ENCODE results near the gene PSMB11. TPM values are rescaled to one million over a fixed set of nuclear protein-coding genes. Genes with fewer than 3 reads are reported as not detected.
"Not testable (repeated sequence)": the region's sequence is repeated elsewhere in the genome, so short reads cannot be mapped to it uniquely, and the experiment has no call there.

Gene PSMB11
- total RNA-seq, 1 donor from 2014 or later, result not detected

DNA sequence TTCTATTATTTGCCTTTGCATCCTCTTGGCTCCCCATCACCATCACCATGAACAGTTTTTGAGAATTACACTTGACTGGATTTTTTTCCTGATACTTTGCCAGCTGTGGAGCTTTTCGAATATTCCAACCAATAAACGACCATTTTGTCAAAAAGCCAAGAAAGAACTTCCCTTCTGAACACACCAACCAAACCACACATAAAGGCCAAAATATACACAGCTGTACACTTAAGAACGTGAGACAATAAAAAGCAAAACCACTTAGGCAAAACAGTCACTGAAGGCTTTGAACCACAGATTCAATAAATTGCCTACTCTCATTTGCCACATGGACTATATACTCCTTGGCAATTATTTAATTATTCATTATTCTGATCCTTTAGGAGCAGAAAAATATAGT, 33.2 kb upstream of the PSMB11 start:
- Histone ChIP-seq H3K9me3 (no peaks in the 10 kb centered on the region), H3K36me3 (no peaks in the 10 kb centered on the region), H3K4me1 (peaks cover 18% of the 10 kb centered on the region), H3K4me3 (no peak overlapping the region), H3K27me3 (no peaks in the 10 kb centered on the region), H3K27ac (peak overlapping the region; percentile 83)
- TF ChIP-seq, protein P1, sequence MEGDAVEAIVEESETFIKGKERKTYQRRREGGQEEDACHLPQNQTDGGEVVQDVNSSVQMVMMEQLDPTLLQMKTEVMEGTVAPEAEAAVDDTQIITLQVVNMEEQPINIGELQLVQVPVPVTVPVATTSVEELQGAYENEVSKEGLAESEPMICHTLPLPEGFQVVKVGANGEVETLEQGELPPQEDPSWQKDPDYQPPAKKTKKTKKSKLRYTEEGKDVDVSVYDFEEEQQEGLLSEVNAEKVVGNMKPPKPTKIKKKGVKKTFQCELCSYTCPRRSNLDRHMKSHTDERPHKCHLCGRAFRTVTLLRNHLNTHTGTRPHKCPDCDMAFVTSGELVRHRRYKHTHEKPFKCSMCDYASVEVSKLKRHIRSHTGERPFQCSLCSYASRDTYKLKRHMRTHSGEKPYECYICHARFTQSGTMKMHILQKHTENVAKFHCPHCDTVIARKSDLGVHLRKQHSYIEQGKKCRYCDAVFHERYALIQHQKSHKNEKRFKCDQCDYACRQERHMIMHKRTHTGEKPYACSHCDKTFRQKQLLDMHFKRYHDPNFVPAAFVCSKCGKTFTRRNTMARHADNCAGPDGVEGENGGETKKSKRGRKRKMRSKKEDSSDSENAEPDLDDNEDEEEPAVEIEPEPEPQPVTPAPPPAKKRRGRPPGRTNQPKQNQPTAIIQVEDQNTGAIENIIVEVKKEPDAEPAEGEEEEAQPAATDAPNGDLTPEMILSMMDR (IDR thresholded peaks at IDR 0.05), result no peak
- TF ChIP-seq POLR2A (IDR thresholded peaks at IDR 0.05), result no peak
- DNase-seq (ENCODE audit: extremely low spot score in 2 of 2), result no peak
- intact Hi-C loops (cut with DNase I), result loop anchor here (5.0 kb wide), 1 partner anchor 1398 kb away; no protein-coding TSS in a partner anchor

DNA sequence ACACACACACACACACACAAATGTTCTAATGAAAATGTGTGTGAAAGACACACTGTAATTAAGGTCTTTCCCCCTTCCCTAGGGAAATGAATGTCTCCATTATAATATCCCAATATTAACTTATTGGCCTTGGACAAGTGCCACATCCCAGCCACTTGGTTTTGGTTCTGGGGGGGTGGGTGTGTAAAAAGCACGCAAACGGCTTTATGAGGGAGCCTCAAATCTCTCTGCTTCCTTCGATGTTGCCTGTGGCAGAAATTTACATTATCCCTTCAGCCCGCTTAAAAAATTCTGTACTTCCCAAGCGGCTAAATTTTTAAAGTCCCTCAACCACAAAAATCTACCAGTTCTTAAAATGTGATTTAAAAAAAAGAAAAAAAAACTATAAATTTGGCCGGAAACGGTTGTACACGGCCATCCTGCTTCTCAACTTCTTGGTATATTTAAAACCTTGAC, 32.5 kb upstream of the PSMB11 start:
- Histone ChIP-seq H3K4me3 (peak overlapping the region; percentile 47 to 62), H3K4me1 (peaks cover 18% of the 10 kb centered on the region), H3K27me3 (no peaks in the 10 kb centered on the region), H3K36me3 (no peaks in the 10 kb centered on the region), H3K27ac (peak overlapping the region; percentile 83), H3K9me3 (no peaks in the 10 kb centered on the region)
- DNase-seq (ENCODE audit: extremely low spot score in 2 of 2), result no peak
- intact Hi-C loops (cut with DNase I), result loop anchor here (5.0 kb wide), 1 partner anchor 1398 kb away; no protein-coding TSS in a partner anchor
- TF ChIP-seq POLR2A (IDR thresholded peaks at IDR 0.05) (no peak), POLR2AphosphoS5 (IDR thresholded peaks at IDR 0.05; ENCODE audit: insufficient read depth in 1 of 2, low read depth in 1 of 2) (no peak)
- TF ChIP-seq, protein P1 (IDR thresholded peaks at IDR 0.05), result no peak

DNA sequence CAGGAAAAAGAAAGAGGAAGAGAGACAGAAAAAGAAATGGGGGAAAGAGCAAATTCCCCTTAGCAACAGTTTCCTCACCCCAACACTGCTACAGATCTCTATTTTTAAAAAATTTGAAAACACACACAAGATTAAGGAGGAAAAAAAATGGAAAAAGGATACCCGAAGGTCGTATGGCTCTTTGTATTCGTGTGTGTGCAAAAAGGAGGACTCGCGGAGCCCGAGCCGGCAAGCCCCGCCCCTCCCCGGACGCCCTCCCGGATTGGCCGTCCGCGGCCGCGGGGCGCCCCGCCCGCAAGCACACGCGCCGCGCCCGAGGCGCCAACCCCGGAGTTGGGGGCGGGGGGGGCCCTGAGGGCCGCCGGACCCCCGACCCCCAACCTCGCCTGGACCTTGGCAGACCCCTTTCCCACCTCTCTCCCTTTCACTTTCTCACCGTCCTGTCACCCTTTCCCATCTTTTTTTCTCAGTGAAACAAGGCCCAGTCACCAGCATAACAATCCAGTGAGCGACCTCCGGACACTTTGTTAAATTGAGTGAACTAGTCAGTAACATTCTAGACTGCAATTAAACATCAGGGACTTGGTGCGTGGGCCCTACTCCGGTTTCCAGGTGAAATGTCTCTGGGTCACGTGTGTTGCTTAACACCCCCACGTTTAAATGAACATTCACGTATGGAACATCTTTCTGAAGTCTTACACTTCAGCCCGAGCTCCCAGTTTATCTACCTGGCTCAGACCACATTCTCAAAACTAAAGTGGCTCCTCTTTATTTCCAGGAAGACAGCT, 31.9 kb upstream of the PSMB11 start, which contains the start of gene C14orf93:
TSS of gene C14orf93 (minus strand) at position 205 of the 788 bp plus-strand sequence. CDS start 11,120 bp downstream, outside the sequence.
- H3K36me3 ChIP-seq, result no peaks in the 10 kb centered on the region
- TF ChIP-seq POLR2AphosphoS5 (IDR thresholded peaks at IDR 0.05; ENCODE audit: insufficient read depth in 1 of 2, low read depth in 1 of 2), result peak; percentile 23 to 25
- TF ChIP-seq POLR2A (IDR thresholded peaks at IDR 0.05), result peak in 1 of 2 donors; percentile 53
- TF ChIP-seq, protein P1 (IDR thresholded peaks at IDR 0.05), result no peak
- H3K27ac ChIP-seq, result peak within 1 kb of the TSS; percentile 83
- H3K9me3 ChIP-seq, result no peaks in the 10 kb centered on the region
- peaks cover 18% of the 10 kb centered on the region for H3K4me1 ChIP-seq
- no peaks in the 10 kb centered on the region for H3K27me3 ChIP-seq
- H3K4me3 ChIP-seq, result peak within 1 kb of the TSS; percentile 47 to 62
- DNase-seq (ENCODE audit: extremely low spot score in 2 of 2), result no peak
- intact Hi-C loops (cut with DNase I), result loop anchor here (5.0 kb wide), 1 partner anchor 1397 kb away; no protein-coding TSS in a partner anchor

DNA sequence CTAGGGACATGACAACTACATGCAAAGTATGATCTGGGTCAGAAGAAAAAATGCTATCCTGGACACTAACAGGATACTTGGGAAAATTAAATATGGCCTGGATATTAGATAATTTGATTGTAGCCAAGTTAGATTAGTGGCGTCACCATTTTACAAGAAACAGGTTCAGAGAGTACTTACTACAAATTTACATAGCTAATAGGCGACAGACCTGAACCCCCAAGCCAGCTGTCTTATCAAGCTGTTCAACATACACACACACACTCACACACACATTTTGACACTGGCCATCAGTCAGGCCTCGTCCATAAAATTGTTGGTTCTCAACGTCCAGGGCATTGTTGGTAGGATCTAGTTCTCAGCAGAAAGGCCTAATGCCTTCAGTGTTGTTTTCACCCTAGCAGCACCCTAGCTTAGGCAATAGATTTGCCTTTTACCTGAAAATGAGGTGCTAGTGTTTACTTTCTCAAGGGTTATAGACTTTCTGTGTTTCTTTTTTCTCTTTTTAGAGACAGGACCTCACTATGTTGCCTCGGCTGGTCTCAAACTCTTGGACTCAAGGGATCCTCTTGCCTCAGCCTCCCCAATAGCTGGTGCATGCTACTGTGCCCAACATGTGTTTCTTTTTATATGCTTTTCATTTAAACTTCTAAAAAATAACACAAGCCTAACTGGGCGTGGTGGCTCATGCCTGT, 28.8 kb upstream of the PSMB11 start:
- no peak for DNase-seq (ENCODE audit: extremely low spot score in 2 of 2)
- TF ChIP-seq, protein P1 (IDR thresholded peaks at IDR 0.05), result no peak
- TF ChIP-seq POLR2A (IDR thresholded peaks at IDR 0.05), result no peak
- TF ChIP-seq POLR2AphosphoS5 (IDR thresholded peaks at IDR 0.05; ENCODE audit: insufficient read depth in 1 of 2, low read depth in 1 of 2), result no peak
- no peaks in the 10 kb centered on the region for H3K9me3 ChIP-seq
- no peak overlapping the region for H3K27ac ChIP-seq
- no peak overlapping the region for H3K4me3 ChIP-seq
- no peaks in the 10 kb centered on the region for H3K36me3 ChIP-seq
- H3K27me3 ChIP-seq, result no peaks in the 10 kb centered on the region
- peaks cover 13% of the 10 kb centered on the region for H3K4me1 ChIP-seq
- intact Hi-C loops (cut with DNase I), result no loop called here

DNA sequence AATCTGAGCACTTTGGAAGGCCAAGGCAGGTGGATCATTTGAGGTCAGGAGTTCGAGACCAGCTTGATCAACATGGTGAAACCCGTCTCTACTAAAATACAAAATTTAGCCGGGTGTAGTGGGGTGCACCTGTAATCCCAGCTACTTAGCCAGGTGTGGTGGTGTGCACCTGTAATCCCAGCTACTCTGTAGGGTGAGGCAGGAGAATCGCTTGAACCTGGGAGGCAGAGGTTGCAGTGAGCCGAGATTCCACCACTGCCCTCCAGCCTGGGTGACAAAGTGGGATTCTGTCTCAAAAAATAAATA, 28.3 kb upstream of the PSMB11 start:
- H3K4me3 ChIP-seq; H3K27ac ChIP-seq; intact Hi-C loops (cut with DNase I); H3K36me3 ChIP-seq; H3K27me3 ChIP-seq; DNase-seq (ENCODE audit: extremely low spot score in 2 of 2); H3K9me3 ChIP-seq: not testable (repeated sequence)
- H3K4me1 ChIP-seq, result peaks cover 11% of the 10 kb centered on the region
